HG03565 (cell line): ENCODE data around the gene FOXF1.

Experiments used
- ATAC-seq: cut with Tn5 transposase; IDR thresholded peaks from one replicate; pipeline ENCODE4 v1.9.1; 2021; ENCODE audit warnings: mild to moderate bottlenecking, moderate library complexity; ENCODE audit not compliant: unreplicated experiment

The FOXF1 gene

DNA sequence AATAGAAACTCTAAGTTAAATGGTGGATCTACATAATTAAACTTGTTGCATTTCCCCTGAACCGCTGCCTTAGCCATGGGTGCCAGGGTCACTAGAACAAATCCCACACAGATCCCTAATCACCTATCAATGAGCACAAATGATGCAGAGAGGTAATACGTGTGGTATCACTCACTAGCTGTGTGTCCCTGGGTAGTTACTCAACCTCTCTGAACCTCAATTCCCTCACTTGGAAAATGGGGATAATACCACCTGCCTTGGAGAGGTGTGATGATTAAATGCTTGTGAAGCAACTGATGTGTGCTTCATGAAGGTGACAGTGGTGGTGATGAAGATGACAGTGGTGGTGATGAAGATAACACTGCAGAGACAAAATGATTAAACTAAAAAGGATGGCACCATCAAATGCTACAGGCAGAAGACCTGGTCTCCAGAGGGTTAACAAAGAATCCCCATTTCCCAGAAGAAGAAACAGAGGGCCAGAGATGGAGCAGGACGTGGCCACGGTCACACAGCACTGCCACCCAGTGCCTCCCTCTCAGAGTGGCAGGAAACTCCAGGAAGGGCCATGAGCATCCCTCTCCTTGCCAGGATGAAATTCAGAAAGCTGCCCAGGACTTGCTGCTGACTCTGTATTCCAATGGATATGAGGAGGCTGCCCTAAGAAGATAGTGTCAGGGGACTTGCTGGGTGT, 17.9 kb upstream of the FOXF1 start:
- ATAC-seq = no peak

DNA sequence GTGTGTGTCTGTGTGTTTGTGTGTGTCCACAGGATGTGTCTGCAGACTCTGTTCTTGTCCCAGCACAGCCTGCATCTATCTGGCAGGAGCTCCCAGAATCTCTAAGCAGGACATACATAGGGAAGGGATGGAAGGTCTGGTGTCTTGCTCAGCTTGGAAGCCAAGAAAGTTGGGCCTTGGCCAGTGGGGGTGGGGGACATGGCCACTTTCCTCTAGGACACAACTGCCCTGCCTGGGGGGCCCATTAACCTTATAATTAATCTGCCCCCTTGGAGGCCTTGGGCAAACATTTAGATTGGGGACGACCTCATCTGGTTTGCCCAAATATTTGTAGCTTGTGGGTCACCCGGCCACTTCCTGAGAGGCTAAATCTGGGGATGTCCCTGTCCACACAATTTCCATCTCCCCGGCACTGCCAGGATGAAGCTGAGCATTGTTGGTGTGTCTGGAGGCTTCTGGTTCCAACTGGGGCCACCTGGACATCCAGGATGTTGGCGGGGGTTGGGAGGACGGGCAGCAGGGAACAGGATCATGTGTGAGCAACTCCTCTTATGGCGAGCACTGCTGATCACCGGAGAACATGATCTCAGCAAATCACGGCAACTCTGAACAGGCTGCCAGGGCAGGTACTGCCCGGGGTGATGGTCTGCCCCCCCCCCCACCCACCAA, 17.2 kb upstream of the FOXF1 start:
- ATAC-seq = no peak

DNA sequence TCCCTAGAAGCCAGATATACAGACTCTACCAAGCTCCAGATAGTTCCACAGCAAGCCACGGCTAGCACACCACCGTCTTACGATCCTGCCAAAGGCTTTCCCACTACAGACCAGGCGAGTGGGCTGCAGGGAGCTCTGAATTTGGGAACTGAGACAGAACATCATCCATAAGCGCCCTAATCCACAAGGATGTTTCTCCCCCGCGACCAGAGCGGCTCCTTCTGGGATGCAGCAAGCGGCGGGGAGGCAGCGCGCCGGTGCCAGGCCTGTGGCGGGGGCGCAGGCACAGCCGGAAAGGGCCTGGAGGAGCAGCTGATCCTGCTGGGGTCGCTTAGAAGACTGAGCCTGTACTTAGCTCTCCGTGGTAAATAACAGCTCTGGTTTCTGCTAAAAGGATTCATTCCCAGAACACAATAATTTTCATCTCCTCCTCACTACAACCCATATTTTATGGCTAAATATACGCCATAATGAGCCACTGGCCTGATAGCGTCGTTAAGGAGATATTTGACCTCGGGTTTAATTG, 16.2 kb upstream of the FOXF1 start:
- ATAC-seq = no peak

- no peak for ATAC-seq
Observed at GRCh38 chr16:86494565-86495356, 15.6 kb upstream of the FOXF1 start.

DNA sequence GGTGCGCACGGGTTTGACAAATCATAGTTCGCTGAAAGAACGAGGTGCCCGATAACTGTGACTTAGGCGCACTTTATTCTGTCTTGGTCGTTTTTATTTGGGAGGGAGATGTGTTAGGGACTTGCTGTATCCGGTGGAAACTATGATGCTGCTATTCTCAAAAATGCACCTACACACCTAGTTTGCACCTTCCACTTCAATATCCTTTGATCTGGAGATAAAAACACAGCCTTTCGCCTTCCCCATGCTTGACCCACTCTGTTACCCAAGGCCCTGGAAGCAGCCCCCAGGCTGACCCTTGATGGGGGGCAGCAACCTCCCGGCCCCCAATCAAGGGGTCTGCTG, 15.0 kb upstream of the FOXF1 start:
- ATAC-seq = no peak

DNA sequence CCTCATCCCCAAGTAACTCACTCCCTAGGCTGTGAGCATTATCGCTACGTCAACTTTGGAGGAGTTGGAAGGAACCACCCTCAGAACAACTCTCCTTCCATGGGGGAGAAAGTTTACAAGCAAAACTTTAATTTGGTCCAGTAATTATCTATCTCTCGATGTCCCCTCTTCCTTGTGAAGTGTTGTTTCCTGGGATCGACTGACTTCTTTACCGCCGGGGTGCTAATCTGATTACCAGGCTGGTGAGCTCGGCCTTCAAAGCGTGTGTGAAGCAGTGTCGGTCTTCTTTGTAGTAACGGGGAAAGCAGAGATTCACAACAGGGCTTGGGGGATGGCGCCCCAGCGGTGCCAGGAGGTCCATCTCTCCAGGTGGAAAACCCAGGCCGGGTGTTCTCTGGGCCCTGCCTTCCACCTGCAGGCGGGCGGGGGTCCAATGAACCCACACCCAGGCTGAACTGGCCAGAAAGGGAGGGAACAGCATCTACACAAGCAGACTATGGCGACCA, 14.5 kb upstream of the FOXF1 start:
- no peak for ATAC-seq

DNA sequence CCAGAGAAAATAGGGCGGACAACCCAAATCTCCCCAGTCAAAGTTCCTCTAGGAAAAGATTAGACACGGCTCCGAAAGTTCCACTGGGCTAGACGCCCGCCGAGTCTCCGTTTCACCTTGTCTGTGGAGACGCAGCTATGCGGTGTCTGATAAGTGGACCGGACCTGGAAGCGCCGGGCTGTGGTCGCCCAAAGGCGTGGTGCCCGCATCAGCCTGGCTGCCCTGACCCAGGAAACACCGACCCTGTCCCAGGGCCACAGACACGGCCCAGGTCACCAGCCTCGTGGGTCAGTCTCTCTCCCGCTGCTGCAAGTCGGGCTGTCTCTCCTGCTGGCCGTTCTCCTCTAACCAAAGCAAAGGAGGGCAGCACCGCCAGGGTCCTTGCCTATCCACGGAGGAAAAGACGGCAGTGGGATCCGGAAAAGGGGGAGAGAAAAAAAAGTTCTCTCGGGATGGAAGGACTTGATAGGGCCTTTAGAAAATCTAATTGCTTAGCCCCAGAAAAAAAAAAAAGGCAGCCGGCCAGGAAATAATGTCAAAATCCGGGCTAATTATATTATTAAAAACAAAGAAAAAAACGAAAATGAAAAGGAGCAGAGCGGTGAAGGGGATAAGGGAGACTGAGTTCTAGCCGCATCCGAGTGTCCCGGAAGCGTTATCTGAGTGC, 13.9 kb upstream of the FOXF1 start:
- no peak for ATAC-seq

DNA sequence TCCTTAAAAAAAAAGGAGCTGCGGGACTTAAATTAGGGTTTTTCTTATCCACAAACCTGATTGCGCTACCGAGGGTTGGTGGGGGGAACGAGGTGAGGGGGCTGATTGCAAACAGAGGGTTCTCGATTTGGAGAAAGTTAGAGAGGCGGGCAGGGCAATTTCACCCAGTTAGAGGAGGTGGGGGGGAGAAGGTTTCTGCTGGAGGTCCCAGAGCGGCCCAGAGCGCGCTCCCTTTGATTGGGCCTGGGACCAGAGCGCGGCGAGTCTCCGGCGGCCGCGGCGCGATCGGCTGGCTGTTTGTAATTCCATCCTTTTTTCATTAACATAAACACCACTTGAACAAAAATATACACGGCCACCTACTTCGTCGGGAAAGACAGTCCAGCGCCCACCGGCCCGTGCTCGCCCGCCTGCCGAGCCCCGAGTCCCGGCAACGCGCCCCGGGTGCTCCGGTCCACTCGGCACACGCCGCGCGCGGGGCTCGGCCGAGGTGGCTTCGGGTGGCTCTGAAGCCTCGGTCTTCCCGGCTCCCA, 13.3 kb upstream of the FOXF1 start:
- no peak for ATAC-seq

GRCh38 chr16:86497551-86498021, 12.7 kb upstream of the FOXF1 start:
- no peak for ATAC-seq

GRCh38 chr16:86498155-86498670, 12.1 kb upstream of the FOXF1 start:
- no peak for ATAC-seq

DNA sequence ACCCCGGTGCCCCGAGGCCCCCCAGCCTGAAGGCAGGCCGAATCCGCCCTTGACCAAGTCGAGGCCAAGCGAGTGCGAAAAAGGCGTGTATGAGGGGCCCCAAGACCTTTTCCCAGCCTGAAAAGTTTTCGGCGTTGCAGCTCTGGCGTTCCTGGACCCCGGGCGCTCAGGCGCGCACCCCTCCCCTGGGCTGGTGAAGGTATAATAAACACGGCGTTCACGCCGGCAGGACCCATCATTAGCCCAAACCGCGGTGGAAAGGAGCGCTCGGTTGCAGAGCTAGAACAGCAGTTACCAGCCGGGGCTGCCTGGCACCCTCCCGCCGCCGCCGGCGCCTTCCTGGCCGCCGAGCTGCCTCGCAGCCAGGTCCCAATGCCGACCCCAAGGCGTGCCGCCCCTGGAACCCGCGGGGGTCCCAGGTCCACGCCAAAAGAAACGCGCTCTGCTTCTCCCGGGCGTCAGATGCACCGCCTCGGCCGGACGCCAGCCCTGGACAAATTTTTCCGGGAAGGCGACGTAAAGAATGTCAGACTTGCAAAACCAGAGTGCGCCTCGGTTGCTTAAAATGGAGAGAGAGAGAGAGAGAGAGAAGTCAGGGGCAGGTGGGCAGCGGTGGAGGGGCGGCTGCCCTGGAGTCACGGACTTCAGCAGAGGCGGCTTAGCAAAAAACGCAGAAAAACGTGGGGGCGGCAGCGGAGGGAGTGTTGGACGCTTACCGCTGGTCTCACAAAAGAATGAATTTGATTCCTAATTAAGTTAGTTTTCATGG, 11.5 kb upstream of the FOXF1 start:
- ATAC-seq = no peak

- ATAC-seq = no peak
Observed at GRCh38 chr16:86499440-86499786, 10.9 kb upstream of the FOXF1 start.

DNA sequence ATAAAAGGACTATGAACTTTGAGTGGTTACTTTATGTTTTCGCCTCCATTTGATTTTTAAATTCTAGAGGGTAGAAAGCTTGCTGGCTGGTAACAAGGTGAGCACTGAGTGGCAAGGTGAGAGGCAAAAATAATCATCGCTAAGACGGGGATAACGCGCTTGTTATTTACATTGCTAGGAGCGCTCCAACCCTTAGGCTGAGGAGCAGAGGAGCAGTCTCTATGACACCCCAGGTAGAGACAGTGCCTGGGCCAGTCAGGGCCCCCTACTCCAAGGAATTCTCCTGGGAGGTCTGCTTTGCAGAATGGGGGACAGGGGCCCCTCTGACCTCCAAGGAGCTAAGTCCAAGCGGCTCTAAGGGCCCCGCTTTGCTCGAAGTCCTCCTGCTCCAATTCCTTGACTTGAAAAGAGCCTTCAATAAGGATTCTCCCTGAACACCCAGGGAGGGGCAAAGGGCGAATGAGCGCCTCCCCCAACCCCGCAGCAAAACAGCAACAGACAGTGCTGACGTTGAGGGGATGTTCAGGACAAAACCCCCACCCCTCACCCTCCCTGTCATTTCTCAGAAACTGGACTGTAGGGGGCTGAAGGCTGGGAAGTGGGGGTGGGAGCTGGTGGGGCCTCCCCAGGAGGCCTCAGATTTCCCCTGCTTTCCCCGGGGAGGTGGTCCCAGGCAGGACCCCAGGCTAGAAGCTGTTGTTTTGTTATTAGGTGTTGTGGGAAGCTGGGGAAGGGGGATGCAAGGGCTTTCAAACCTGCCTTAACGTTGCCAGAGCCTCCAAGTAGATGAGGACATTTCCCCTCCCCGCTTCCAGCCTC, 10.2 kb upstream of the FOXF1 start:
- no peak for ATAC-seq

DNA sequence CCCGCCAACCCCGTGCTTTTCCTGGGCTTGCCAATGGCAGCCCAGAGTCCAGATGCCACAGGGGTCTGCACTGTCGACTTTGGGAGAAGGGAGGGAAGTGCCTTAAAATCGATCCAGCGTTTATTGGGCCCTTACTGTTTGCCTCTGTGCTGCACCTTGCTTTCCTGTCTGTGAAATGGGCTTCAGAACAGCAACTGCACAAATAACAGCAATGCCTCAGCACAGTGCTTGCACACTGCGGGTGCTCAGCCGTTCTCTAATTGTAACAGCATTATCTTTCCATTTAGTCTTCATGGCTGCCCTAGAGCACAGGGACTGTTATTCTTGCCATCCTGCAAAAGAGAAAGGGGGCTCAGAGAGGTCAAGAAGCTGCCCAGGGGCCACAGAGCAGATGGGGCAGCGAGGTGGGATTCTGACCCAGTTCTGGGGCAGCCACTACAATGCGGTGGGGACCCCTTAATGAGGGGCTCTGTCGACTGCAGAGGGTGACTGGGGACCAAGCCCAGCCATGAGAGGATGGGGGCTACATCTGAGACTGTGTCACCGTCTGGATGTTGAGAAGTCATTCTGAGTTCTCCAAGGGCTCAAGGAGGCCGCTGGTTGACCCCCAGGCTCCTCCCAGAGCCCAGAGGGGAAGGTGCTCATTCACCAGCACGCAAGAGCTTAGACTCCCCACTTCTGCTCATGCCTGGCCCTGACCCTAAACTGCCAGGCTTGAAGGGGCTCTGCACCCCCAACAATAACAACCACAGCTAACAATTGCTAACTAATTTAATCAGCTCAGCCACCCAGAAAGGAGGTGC, 9.4 kb upstream of the FOXF1 start:
- no peak for ATAC-seq

GRCh38 chr16:86501989-86502855, 8.1 kb upstream of the FOXF1 start:
- ATAC-seq = no peak

GRCh38 chr16:86502856-86503748, 7.2 kb upstream of the FOXF1 start:
- ATAC-seq = no peak
